NCI-H524 (cell line): ENCODE measurements around the gene SLC35F3.

Source experiments
- DNase-seq, 2 experiments: peaks; one replicate each; lab custom pipeline; 2025; lab: John Stamatoyannopoulos, UW

SLC35F3 gene

GRCh38 chr1:233912447-233912846 lies 8.0 kb downstream of the SLC35F3 start:
- no peak for DNase-seq

GRCh38 chr1:233912909-233913308 lies 8.4 kb downstream of the SLC35F3 start:
- DNase-seq: no peak

- DNase-seq: no peak
Measured at GRCh38 chr1:233916706-233917105, 12.2 kb downstream of the SLC35F3 start.

- DNase-seq: no peak
Measured at GRCh38 chr1:233919786-233920185, 15.3 kb downstream of the SLC35F3 start.

- DNase-seq: no peak
Measured at GRCh38 chr1:233928123-233928522, 23.6 kb downstream of the SLC35F3 start.

GRCh38 chr1:233933339-233933738 lies 28.9 kb downstream of the SLC35F3 start:
- no peak for DNase-seq

- no peak for DNase-seq
Measured at GRCh38 chr1:233935297-233935868, 30.9 kb downstream of the SLC35F3 start.

GRCh38 chr1:233936422-233936821 lies 31.9 kb downstream of the SLC35F3 start:
- DNase-seq: no peak

GRCh38 chr1:233936842-233937241 lies 32.4 kb downstream of the SLC35F3 start:
- no peak for DNase-seq

GRCh38 chr1:233938476-233938875 lies 34.0 kb downstream of the SLC35F3 start:
- no peak for DNase-seq

GRCh38 chr1:233939451-233939850 lies 35.0 kb downstream of the SLC35F3 start:
- DNase-seq: no peak

- DNase-seq: no peak
Measured at GRCh38 chr1:233940908-233941307, 36.4 kb downstream of the SLC35F3 start.

GRCh38 chr1:233944601-233945000 lies 40.1 kb downstream of the SLC35F3 start:
- DNase-seq: no peak

- no peak for DNase-seq
Measured at GRCh38 chr1:233945573-233945972, 41.1 kb downstream of the SLC35F3 start.

GRCh38 chr1:233945979-233946378 lies 41.5 kb downstream of the SLC35F3 start:
- no peak for DNase-seq

GRCh38 chr1:233946724-233947123 lies 42.2 kb downstream of the SLC35F3 start:
- no peak for DNase-seq

- no peak for DNase-seq
Measured at GRCh38 chr1:233951804-233952203, 47.3 kb downstream of the SLC35F3 start.

- no peak for DNase-seq
Measured at GRCh38 chr1:233957691-233958090, 53.2 kb downstream of the SLC35F3 start.

GRCh38 chr1:233959102-233959501 lies 54.6 kb downstream of the SLC35F3 start:
- DNase-seq: no peak

- no peak for DNase-seq
Measured at GRCh38 chr1:233959971-233960370, 55.5 kb downstream of the SLC35F3 start.

GRCh38 chr1:233960386-233960785 lies 55.9 kb downstream of the SLC35F3 start:
- DNase-seq: no peak

- DNase-seq: no peak
Measured at GRCh38 chr1:233962878-233963277, 58.4 kb downstream of the SLC35F3 start.

- no peak for DNase-seq
Measured at GRCh38 chr1:233965856-233966255, 61.4 kb downstream of the SLC35F3 start.

- DNase-seq: no peak
Measured at GRCh38 chr1:233971753-233972152, 67.3 kb downstream of the SLC35F3 start.

GRCh38 chr1:233972563-233972950 lies 68.1 kb downstream of the SLC35F3 start:
- DNase-seq: no peak
